B cell (primary cell): ENCODE measurements around the gene CUZD1. TPM values are rescaled to one million over a fixed set of nuclear protein-coding genes. Genes with fewer than 3 reads are reported as not detected.

ENCODE experiments used
- ATAC-seq: fragments of 200-7000 bp; cut with Tn5 transposase; one replicate; pipeline ENCODE4 v1.10.0; 2021; ENCODE audit warnings: low read depth, mild to moderate bottlenecking, moderate number of reproducible peaks, moderate library complexity
- CTCF ChIA-PET: fragments of 350-600 bp; sonication (Branson Sonifier 250); formaldehyde crosslinking; loops from one replicate; lab custom pipeline; 2021; ENCODE audit warnings: antibody characterized with exemption, inconsistent platforms; lab: Charles Lee
- POLR2A ChIA-PET: fragments of 350-600 bp; sonication (Branson Sonifier 250); formaldehyde crosslinking; loops from one replicate; lab custom pipeline; 2021; ENCODE audit warnings: antibody characterized with exemption; lab: Charles Lee
- DNase-seq: peaks from one replicate; pipeline ENCODE4 v3.0.0; 2013
- H2AFZ ChIP-seq: 2 replicates; pipeline ENCODE4 v1.6.1; 2012; ENCODE audit warnings: mild to moderate bottlenecking, low read depth, low read length; ENCODE audit not compliant: insufficient read depth, poor library complexity, severe bottlenecking
- H3K27ac ChIP-seq, 2 donors: 1 replicate in 1 of 2; 2 replicates in 1 of 2; pipeline ENCODE4 v1.5.1; 2012 to 2013; ENCODE audit warnings: low read length in 2 of 2, mild to moderate bottlenecking in 2 of 2, moderate library complexity in 1 of 2
- H3K27me3 ChIP-seq, 4 experiments: fragments of 200-600 bp in 1 of 4; sonication (generic) in 1 of 4; replicated peaks in 1 of 4; 1 replicate in 2 of 4; 2 replicates in 2 of 4; pipeline versions ENCODE4 v1.6.1 to v1.7.0; 2013 to 2016; ENCODE audit warnings: low read length in 3 of 4, mild to moderate bottlenecking in 2 of 4, mixed read lengths in 1 of 4, moderate library complexity in 1 of 4; ENCODE audit not compliant: insufficient read depth in 4 of 4, control insufficient read depth in 3 of 4; ENCODE audit errors: control extremely low read depth in 1 of 4
- H3K36me3 ChIP-seq, 2 experiments: replicated peaks in 1 of 2; 1 replicate in 1 of 2; 2 replicates in 1 of 2; pipeline versions ENCODE4 v1.6.1 to v1.7.1; 2013; ENCODE audit warnings: low read length in 1 of 2; ENCODE audit not compliant: insufficient read depth in 2 of 2, control insufficient read depth in 1 of 2; ENCODE audit errors: control extremely low read depth in 1 of 2, extremely low read depth in 1 of 2
- H3K4me1 ChIP-seq, 2 donors: fragments of 200-600 bp in 1 of 2; sonication (generic) in 1 of 2; 1 replicate in 1 of 2; 2 replicates in 1 of 2; pipeline versions ENCODE4 v1.5.1 to v1.6.1; 2013 to 2017; ENCODE audit warnings: low read length in 2 of 2; ENCODE audit not compliant: control insufficient read depth in 2 of 2, insufficient read depth in 2 of 2
- H3K4me2 ChIP-seq: replicated peaks from 2 replicates; pipeline ENCODE3; 2012; ENCODE audit warnings: mild to moderate bottlenecking, low read depth, low read length; ENCODE audit not compliant: poor library complexity, severe bottlenecking
- H3K4me3 ChIP-seq, 5 experiments: fragments of 200-600 bp in 1 of 5; sonication (generic) in 1 of 5; 1 replicate in 3 of 5; 2 replicates in 2 of 5; pipeline versions ENCODE4 v1.5.1 to v1.7.0; 2011 to 2016; ENCODE audit warnings: low read length in 4 of 5, mild to moderate bottlenecking in 4 of 5, low read depth in 2 of 5, control low read depth in 1 of 5, moderate library complexity in 1 of 5; ENCODE audit not compliant: insufficient read depth in 1 of 5; ENCODE audit errors: control extremely low read depth in 1 of 5, extremely low read depth in 1 of 5
- H3K79me2 ChIP-seq: fragments of 200-600 bp; sonication (generic); one replicate; pipeline ENCODE4 v1.6.0; 2016; ENCODE audit warnings: low read length; ENCODE audit not compliant: control insufficient read depth, insufficient read depth
- H3K9ac ChIP-seq: fragments of 200-600 bp; sonication (generic); 2 replicates; pipeline ENCODE4 v1.6.1; 2017; ENCODE audit warnings: mild to moderate bottlenecking, low read length, moderate library complexity
- H3K9me3 ChIP-seq, 3 donors: one replicate each; pipeline versions ENCODE4 v1.6.1 to v1.7.1; 2013; ENCODE audit warnings: low read length in 2 of 3; ENCODE audit not compliant: control insufficient read depth in 2 of 3, insufficient read depth in 1 of 3; ENCODE audit errors: control extremely low read depth in 1 of 3
- H4K20me1 ChIP-seq: 2 replicates; pipeline ENCODE4 v1.6.0; 2012; ENCODE audit warnings: mild to moderate bottlenecking, low read length; ENCODE audit not compliant: insufficient read depth, control insufficient read depth, poor library complexity, severe bottlenecking
- H3K27ac Mint-ChIP-seq: one replicate; pipeline ENCODE4 v1.8.0; 2021; ENCODE audit warnings: mixed read lengths
- H3K27me3 Mint-ChIP-seq: one replicate; pipeline ENCODE4 v1.8.0; 2021; ENCODE audit warnings: mixed read lengths
- H3K4me1 Mint-ChIP-seq: one replicate; pipeline ENCODE4 v1.8.0; 2021; ENCODE audit warnings: mixed read lengths
- H3K4me3 Mint-ChIP-seq: one replicate; pipeline ENCODE4 v1.8.0; 2021; ENCODE audit warnings: mixed read lengths
- H3K9me3 Mint-ChIP-seq: one replicate; pipeline ENCODE4 v1.8.0; 2022; ENCODE audit warnings: mixed read lengths; ENCODE audit not compliant: insufficient read depth
- CTCF ChIP-seq: fragments of 200-600 bp; IDR thresholded peaks from one replicate; pipeline ENCODE4 v1.8.0; 2022; ENCODE audit warnings: antibody characterized with exemption, mild to moderate bottlenecking
- EZH2 ChIP-seq: IDR thresholded peaks from 2 replicates; pipeline ENCODE4 v1.6.1; 2012; ENCODE audit warnings: borderline replicate concordance, low read depth, mild to moderate bottlenecking, moderate library complexity, low read length; ENCODE audit not compliant: insufficient read depth, poor library complexity, severe bottlenecking
- WGBS: methylation state at CpG from one replicate; pipeline ENCODE4 v1.1.5; 2013; ENCODE audit warnings: missing lambda C conversion rate; ENCODE audit not compliant: insufficient coverage; 5-methylcytosine and 5-hydroxymethylcytosine counted together
- intact Hi-C: fragments of 100-400 bp; cut with micrococcal nuclease; formaldehyde crosslinking; loops from one replicate; pipeline ENCODE4 v1.10.0; 2022
- polyA plus RNA-seq: library from polyadenylated mRNA; depleted of rRNA; stranded (reverse); fragments of >200 nt; gene quantifications from 2 replicates; pipeline ENCODE4 v1.2.3, GENCODE V29; 2012
- total RNA-seq, 2 donors: library from RNA; stranded (reverse); fragments of 120-200 nt in 1 of 2; gene quantifications; 1 replicate in 1 of 2; 2 replicates in 1 of 2; pipeline versions ENCODE4 v1.2.3 to v1.2.4, GENCODE V29; 2013 to 2022

CUZD1 gene
- total and polyA plus RNA-seq, 2 donors (not counting 1 experiment from before 2014, with no cell fraction given) = 2.1 to 3.3 TPM

- ATAC-seq = no peak
- H3K4me3 ChIP-seq = no peak overlapping the region
- 100% methylated on average over 1 of the region's 1 CpG for WGBS
- no peaks in the 10 kb centered on the region for H3K36me3 ChIP-seq
- no peaks in the 10 kb centered on the region for H3K79me2 ChIP-seq
- no peaks in the 10 kb centered on the region for H3K27me3 ChIP-seq
- H3K4me3 Mint-ChIP-seq = no peak overlapping the region
- no peak overlapping the region for H3K9ac ChIP-seq
- H3K27ac ChIP-seq = no peak overlapping the region
- intact Hi-C loops = no loop called here
- H4K20me1 ChIP-seq = no peaks in the 10 kb centered on the region
- no peaks in the 10 kb centered on the region for H3K9me3 ChIP-seq
- H3K9me3 Mint-ChIP-seq = no peaks in the 10 kb centered on the region
- TF ChIP-seq CTCF = no peak
- TF ChIP-seq EZH2 = no peak
- no peak overlapping the region for H2AFZ ChIP-seq
- H3K27me3 Mint-ChIP-seq = peaks cover 3% of the 10 kb centered on the region
- no peaks in the 10 kb centered on the region for H3K4me1 Mint-ChIP-seq
- no peak for DNase-seq
- no peak overlapping the region for H3K4me2 ChIP-seq
- H3K27ac Mint-ChIP-seq = no peak overlapping the region
- CTCF ChIA-PET = no interaction called here
- no peaks in the 10 kb centered on the region for H3K4me1 ChIP-seq
- POLR2A ChIA-PET = no interaction called here
Measured at GRCh38 chr10:122830965-122831353, 14.7 kb downstream of the CUZD1 start.

- Histone ChIP-seq H3K27ac (no peak overlapping the region), H3K4me2 (no peak overlapping the region), H3K9me3 (no peaks in the 10 kb centered on the region), H4K20me1 (no peaks in the 10 kb centered on the region), H3K36me3 (no peaks in the 10 kb centered on the region), H2AFZ (no peak overlapping the region), H3K9ac (no peak overlapping the region), H3K4me3 (no peak overlapping the region), H3K79me2 (no peaks in the 10 kb centered on the region), H3K4me1 (no peaks in the 10 kb centered on the region), H3K27me3 (no peaks in the 10 kb centered on the region)
- ATAC-seq (no peak), DNase-seq (no peak)
- Mint-ChIP-seq H3K27ac (no peak overlapping the region), H3K27me3 (peaks cover 3% of the 10 kb centered on the region), H3K4me3 (no peak overlapping the region), H3K4me1 (no peaks in the 10 kb centered on the region), H3K9me3 (no peaks in the 10 kb centered on the region)
- TF ChIP-seq EZH2 = no peak
- TF ChIP-seq CTCF = no peak
- CTCF ChIA-PET = no interaction called here
- 100% methylated on average over 3 of the region's 7 CpGs for WGBS
- POLR2A ChIA-PET = no interaction called here
- intact Hi-C loops = no loop called here
Measured at GRCh38 chr10:122830273-122830964, 15.2 kb downstream of the CUZD1 start.
